ENCODE results near the gene DOCK8.

Gene DOCK8

GRCh38 chr9:419571-420171 lies 205.0 kb downstream of the DOCK8 start:
- peak; percentile 64 for DNase-seq (ENCODE audit: low read depth)

GRCh38 chr9:421896-422295 lies 207.2 kb downstream of the DOCK8 start:
- no peak for DNase-seq (ENCODE audit: low read depth)

GRCh38 chr9:426264-426663 lies 211.6 kb downstream of the DOCK8 start:
- no peak for DNase-seq (ENCODE audit: low read depth)

- no peak for DNase-seq (ENCODE audit: low read depth)
Observed at GRCh38 chr9:426976-427375, 212.3 kb downstream of the DOCK8 start.

- no peak for DNase-seq (ENCODE audit: low read depth)
Observed at GRCh38 chr9:431701-432100, 217.0 kb downstream of the DOCK8 start.

- no peak for DNase-seq (ENCODE audit: low read depth)
Observed at GRCh38 chr9:436482-436881, 221.8 kb downstream of the DOCK8 start.

GRCh38 chr9:437066-437465 lies 222.4 kb downstream of the DOCK8 start:
- DNase-seq (ENCODE audit: low read depth) = no peak

GRCh38 chr9:437574-438001 lies 222.9 kb downstream of the DOCK8 start:
- peak; percentile 96 for DNase-seq (ENCODE audit: low read depth)

- peak; percentile 81 for DNase-seq (ENCODE audit: low read depth)
Observed at GRCh38 chr9:438066-438465, 223.4 kb downstream of the DOCK8 start.

GRCh38 chr9:438961-439768 lies 224.5 kb downstream of the DOCK8 start:
- DNase-seq (ENCODE audit: low read depth) = peak; percentile 92

GRCh38 chr9:441126-441525 lies 226.5 kb downstream of the DOCK8 start:
- no peak for DNase-seq (ENCODE audit: low read depth)

- peak; percentile 46 for DNase-seq (ENCODE audit: low read depth)
Observed at GRCh38 chr9:444528-444927, 229.9 kb downstream of the DOCK8 start.

- peak; percentile 53 for DNase-seq (ENCODE audit: low read depth)
Observed at GRCh38 chr9:445033-445432, 230.4 kb downstream of the DOCK8 start.

GRCh38 chr9:446074-446699 lies 231.5 kb downstream of the DOCK8 start:
- no peak for DNase-seq (ENCODE audit: low read depth)

- DNase-seq (ENCODE audit: low read depth) = peak; percentile 82
Observed at GRCh38 chr9:447230-448025, 232.8 kb downstream of the DOCK8 start.

GRCh38 chr9:450057-450456 lies 235.4 kb downstream of the DOCK8 start:
- DNase-seq (ENCODE audit: low read depth) = no peak

- peak; percentile 79 for DNase-seq (ENCODE audit: low read depth)
Observed at GRCh38 chr9:450561-450960, 235.9 kb downstream of the DOCK8 start.

- no peak for DNase-seq (ENCODE audit: low read depth)
Observed at GRCh38 chr9:453832-454231, 239.2 kb downstream of the DOCK8 start.

- DNase-seq (ENCODE audit: low read depth) = no peak
Observed at GRCh38 chr9:456365-456764, 241.7 kb downstream of the DOCK8 start.

GRCh38 chr9:458590-458989 lies 243.9 kb downstream of the DOCK8 start:
- DNase-seq (ENCODE audit: low read depth) = no peak

GRCh38 chr9:459491-460444 lies 245.1 kb downstream of the DOCK8 start:
- no peak for DNase-seq (ENCODE audit: low read depth)
